Activated B cell treated with CpG ODN at 0.5 μM for 24 hours (primary cell): ENCODE results near the gene TK2. TPM values are rescaled to one million over a fixed set of nuclear protein-coding genes. Genes with fewer than 3 reads are reported as not detected.

Experiments used
- ATAC-seq: fragments of 200-7000 bp; cut with Tn5 transposase; one replicate; pipeline ENCODE4 v1.10.0; 2021; ENCODE audit warnings: low read depth, mild to moderate bottlenecking, moderate library complexity
- CTCF ChIA-PET: fragments of 350-600 bp; sonication (Branson Sonifier 250); formaldehyde crosslinking; loops from one replicate; lab custom pipeline; 2021; ENCODE audit warnings: antibody characterized with exemption; lab: Charles Lee
- POLR2A ChIA-PET: fragments of 350-600 bp; sonication (Branson Sonifier 250); formaldehyde crosslinking; loops from one replicate; lab custom pipeline; 2021; ENCODE audit warnings: antibody characterized with exemption; lab: Charles Lee
- DNase-seq: peaks from one replicate; pipeline ENCODE4 v3.0.0; 2022
- H3K27ac Mint-ChIP-seq: one replicate; pipeline ENCODE4 v1.8.0; 2020; ENCODE audit warnings: mixed read lengths
- H3K27me3 Mint-ChIP-seq: one replicate; pipeline ENCODE4 v1.8.0; 2021; ENCODE audit warnings: mixed read lengths
- H3K36me3 Mint-ChIP-seq: one replicate; pipeline ENCODE4 v1.8.0; 2021; ENCODE audit warnings: low read depth, mixed read lengths
- H3K4me1 Mint-ChIP-seq: one replicate; pipeline ENCODE4 v1.8.0; 2021; ENCODE audit warnings: mixed read lengths
- H3K4me3 Mint-ChIP-seq: one replicate; pipeline ENCODE4 v1.8.0; 2020; ENCODE audit warnings: mild to moderate bottlenecking, mixed read lengths
- H3K9me3 Mint-ChIP-seq: one replicate; pipeline ENCODE4 v1.8.0; 2020; ENCODE audit warnings: mixed read lengths
- CTCF ChIP-seq: fragments of 200-600 bp; IDR thresholded peaks from one replicate; pipeline ENCODE4 v1.8.0; 2022; ENCODE audit warnings: antibody characterized with exemption, mild to moderate bottlenecking
- intact Hi-C: fragments of 100-400 bp; cut with micrococcal nuclease; formaldehyde crosslinking; loops from one replicate; pipeline ENCODE4 v1.15.1; 2024
- total RNA-seq: library from RNA; stranded (reverse); gene quantifications from 2 replicates; pipeline ENCODE4 v1.2.3, GENCODE V29; 2022

TK2 gene
- total RNA-seq, 1 donor from 2014 or later = 4.8 TPM

GRCh38 chr16:66462912-66463311 lies 87.0 kb downstream of the TK2 start:
- ChIA-PET POLR2A (no interaction called here), CTCF (interaction anchor here (0.6 kb wide), 1 partner anchor 14 kb away, joined by 3 read pairs; no protein-coding TSS in a partner anchor)
- ATAC-seq (no peak), DNase-seq (no peak)
- Mint-ChIP-seq H3K27me3 (peaks cover 35% of the 10 kb centered on the region), H3K4me3 (no peak overlapping the region), H3K27ac (no peak overlapping the region), H3K4me1 (no peaks in the 10 kb centered on the region), H3K36me3 (no peaks in the 10 kb centered on the region), H3K9me3 (peaks cover 2% of the 10 kb centered on the region)
- intact Hi-C loops = no loop called here
- TF ChIP-seq CTCF = no peak

- TF ChIP-seq CTCF = no peak
- Mint-ChIP-seq H3K4me3 (no peak overlapping the region), H3K27me3 (peaks cover 33% of the 10 kb centered on the region), H3K36me3 (no peaks in the 10 kb centered on the region), H3K9me3 (no peaks in the 10 kb centered on the region), H3K27ac (no peak overlapping the region), H3K4me1 (no peaks in the 10 kb centered on the region)
- ChIA-PET POLR2A (no interaction called here), CTCF (no interaction called here)
- ATAC-seq = no peak
- intact Hi-C loops = no loop called here
- DNase-seq = no peak
These were observed 89.2 kb downstream of the TK2 start for GRCh38 chr16:66460703-66461102.

GRCh38 chr16:66459878-66460277 lies 90.0 kb downstream of the TK2 start:
- TF ChIP-seq CTCF = no peak
- intact Hi-C loops = no loop called here
- H3K4me1 Mint-ChIP-seq = no peaks in the 10 kb centered on the region
- ChIA-PET CTCF (no interaction called here), POLR2A (no interaction called here)
- ATAC-seq = no peak
- no peaks in the 10 kb centered on the region for H3K36me3 Mint-ChIP-seq
- H3K27me3 Mint-ChIP-seq = peaks cover 28% of the 10 kb centered on the region
- H3K4me3 Mint-ChIP-seq = no peak overlapping the region
- H3K27ac Mint-ChIP-seq = no peak overlapping the region
- H3K9me3 Mint-ChIP-seq = no peaks in the 10 kb centered on the region
- DNase-seq = no peak

GRCh38 chr16:66458853-66459252 lies 91.1 kb downstream of the TK2 start:
- no peak overlapping the region for H3K4me3 Mint-ChIP-seq
- ChIA-PET POLR2A (no interaction called here), CTCF (no interaction called here)
- peaks cover 25% of the 10 kb centered on the region for H3K27me3 Mint-ChIP-seq
- no peaks in the 10 kb centered on the region for H3K4me1 Mint-ChIP-seq
- DNase-seq = no peak
- no peak overlapping the region for H3K27ac Mint-ChIP-seq
- intact Hi-C loops = no loop called here
- no peak for ATAC-seq
- no peak for TF ChIP-seq CTCF
- H3K36me3 Mint-ChIP-seq = no peaks in the 10 kb centered on the region
- H3K9me3 Mint-ChIP-seq = no peaks in the 10 kb centered on the region

GRCh38 chr16:66458292-66458691 lies 91.6 kb downstream of the TK2 start:
- Mint-ChIP-seq H3K27ac (no peak overlapping the region), H3K4me3 (no peak overlapping the region), H3K4me1 (no peaks in the 10 kb centered on the region), H3K27me3 (peaks cover 25% of the 10 kb centered on the region), H3K9me3 (no peaks in the 10 kb centered on the region), H3K36me3 (no peaks in the 10 kb centered on the region)
- ChIA-PET POLR2A (no interaction called here), CTCF (interaction anchor here (1.5 kb wide), 1 partner anchor 52 kb away, joined by 3 read pairs; no protein-coding TSS in a partner anchor)
- DNase-seq = no peak
- ATAC-seq = no peak
- no peak for TF ChIP-seq CTCF
- intact Hi-C loops = no loop called here

Other genes starting within 250 kb of the TK2 start
- not detected in 2 replicates for gene CDH5, start 183.4 kb downstream of the TK2 start, total RNA-seq
- gene BEAN1, start 122.8 kb downstream of the TK2 start, total RNA-seq = not detected in 2 replicates
- 12.1 and 20.0 TPM in 2 replicates for gene CKLF, start 2.5 kb upstream of the TK2 start, total RNA-seq
- 0.95 and 1.9 TPM in 2 replicates for gene CMTM1, start 16.3 kb upstream of the TK2 start, total RNA-seq
- not detected in 2 replicates for gene CMTM2, start 29.3 kb upstream of the TK2 start, total RNA-seq
- gene CMTM3, start 54.6 kb upstream of the TK2 start, total RNA-seq = 4.4 and 5.8 TPM in 2 replicates
- gene CMTM4, start 146.6 kb upstream of the TK2 start, total RNA-seq = 0.29 and 0.38 TPM in 2 replicates
- 64.3 and 84.4 TPM in 2 replicates for gene DYNC1LI2, start 201.5 kb upstream of the TK2 start, total RNA-seq